GM12878 (cell line): ENCODE measurements around the gene RPLP2. TPM values are rescaled to one million over a fixed set of nuclear protein-coding genes. Genes with fewer than 3 reads are reported as not detected.

Experiments used
- ATAC-seq: fragments of 200-7000 bp; cut with Tn5 transposase; 3 replicates; pipeline ENCODE4 v1.9.1; 2020; ENCODE audit warnings: mild to moderate bottlenecking, moderate library complexity
- BruUV-seq: library from RNA; stranded (reverse); fragments of 400-500 nt; replicated peaks from 2 replicates; lab custom pipeline; 2021; lab: Mats Ljungman, UMichigan
- CTCF ChIA-PET: fragments of 300-600 bp; sonication (Branson Sonifier 250); formaldehyde crosslinking; extraction: SDS; loops from one replicate; lab custom pipeline; 2021; ENCODE audit warnings: inconsistent platforms; lab: Yijun Ruan, JAX
- POLR2A ChIA-PET: fragments of 350-600 bp; formaldehyde crosslinking; extraction: SDS; loops from one replicate; lab custom pipeline; 2021; ENCODE audit warnings: inconsistent platforms; lab: Charles Lee
- RAD21 ChIA-PET: fragments of 300-600 bp; sonication (Branson Sonifier 250); formaldehyde crosslinking; loops from one replicate; lab custom pipeline; 2023; ENCODE audit warnings: antibody characterized with exemption; ENCODE audit not compliant: unreplicated experiment; lab: Charles Lee
- SMC1A ChIA-PET: fragments of 300-600 bp; sonication (Branson Sonifier 250); formaldehyde crosslinking; loops from one replicate; lab custom pipeline; 2023; ENCODE audit not compliant: unreplicated experiment, uncharacterized antibody; lab: Charles Lee
- DNase-seq: peaks from one replicate; pipeline ENCODE4 v3.0.0-alpha.2; 2011; ENCODE audit warnings: low read depth, low spot score
- FAIRE-seq: peaks from 3 replicates; lab custom pipeline; 2011; peaks lifted over from hg19 to GRCh38; lab: Jason Lieb, UNC
- H2AFZ ChIP-seq: 2 replicates; pipeline ENCODE4 v1.6.0; 2011; ENCODE audit warnings: low read depth, low read length, control low read depth; ENCODE audit not compliant: control insufficient read depth
- H3K27ac ChIP-seq: 2 replicates; pipeline ENCODE4 v1.5.1; 2011; ENCODE audit warnings: control low read depth; ENCODE audit not compliant: control insufficient read depth, insufficient read depth
- H3K27me3 ChIP-seq, 2 experiments: replicated peaks in 1 of 2; 2 replicates each; pipeline versions ENCODE4 v1.6.0 to v1.6.1; 2011; ENCODE audit warnings: low read length in 1 of 2; ENCODE audit not compliant: control insufficient read depth in 2 of 2, insufficient read depth in 2 of 2
- H3K36me3 ChIP-seq, 2 experiments: 2 replicates each; pipeline ENCODE4 v1.5.1; 2011; ENCODE audit warnings: low read length in 1 of 2; ENCODE audit not compliant: control insufficient read depth in 2 of 2, insufficient read depth in 2 of 2
- H3K4me1 ChIP-seq: 2 replicates; pipeline ENCODE4 v1.6.1; 2011; ENCODE audit warnings: mild to moderate bottlenecking, low read length, moderate library complexity, mixed read lengths; ENCODE audit not compliant: control insufficient read depth, insufficient read depth
- H3K4me2 ChIP-seq: 2 replicates; pipeline ENCODE4 v1.6.0; 2011; ENCODE audit warnings: control low read depth; ENCODE audit not compliant: control insufficient read depth, insufficient read depth
- H3K4me3 ChIP-seq: fragments of 200-600 bp; sonication (generic); 2 replicates; pipeline ENCODE4 v1.5.1; 2016
- H3K79me2 ChIP-seq: 2 replicates; pipeline ENCODE4 v1.6.0; 2011; ENCODE audit warnings: low read length; ENCODE audit not compliant: control insufficient read depth, insufficient read depth
- H3K9ac ChIP-seq: 2 replicates; pipeline ENCODE4 v1.8.0; 2011; ENCODE audit warnings: low read length, control low read depth, mixed read lengths; ENCODE audit not compliant: control insufficient read depth, insufficient read depth
- H3K9me3 ChIP-seq: replicated peaks from 3 replicates; pipeline ENCODE4 v1.5.1; 2011; ENCODE audit warnings: mild to moderate bottlenecking, low read length; ENCODE audit not compliant: control insufficient read depth, insufficient read depth
- H4K20me1 ChIP-seq: 2 replicates; pipeline ENCODE4 v1.6.0; 2011; ENCODE audit not compliant: control insufficient read depth, insufficient read depth
- BHLHE40 ChIP-seq, 2 experiments: fragments of 450-650 bp in 1 of 2; IDR thresholded peaks; 2 replicates each; pipeline ENCODE4 v1.6.1; 2011 to 2017; ENCODE audit warnings: low read depth in 2 of 2, borderline replicate concordance in 1 of 2, improper control_type of control experiment in 1 of 2, low read length in 1 of 2, mild to moderate bottlenecking in 1 of 2
- CBX3 ChIP-seq: fragments of 200-600 bp; sonication (generic); IDR thresholded peaks from 2 replicates; pipeline ENCODE4 v1.6.1; 2016; ENCODE audit warnings: low read depth, borderline replicate concordance
- IKZF1 ChIP-seq: fragments of 450-650 bp; conservative IDR thresholded peaks from 2 replicates; pipeline ENCODE4 v1.6.1; 2017; ENCODE audit warnings: antibody characterized with exemption, mild to moderate bottlenecking
- MLLT1 ChIP-seq: fragments of 450-650 bp; IDR thresholded peaks from 2 replicates; pipeline ENCODE4 v1.6.1; 2016; ENCODE audit warnings: mild to moderate bottlenecking
- PKNOX1 ChIP-seq: fragments of 450-650 bp; IDR thresholded peaks from 2 replicates; pipeline ENCODE4 v1.6.1; 2016; ENCODE audit warnings: mild to moderate bottlenecking
- POLR2AphosphoS2 ChIP-seq: IDR thresholded peaks from 2 replicates; pipeline ENCODE4 v1.6.1; 2011; ENCODE audit warnings: low read depth, mild to moderate bottlenecking, low read length, improper control_type of control experiment, moderate library complexity
- TCF12 ChIP-seq: IDR thresholded peaks from 2 replicates; pipeline ENCODE4 v1.6.1; 2011; ENCODE audit warnings: low read depth, mild to moderate bottlenecking, low read length
- TCF7 ChIP-seq: IDR thresholded peaks from 2 replicates; pipeline ENCODE4 v1.6.1; 2014; ENCODE audit warnings: antibody characterized with exemption, borderline replicate concordance
- WGBS: methylation state at CpG from one replicate; pipeline ENCODE4 v1.1.6; 2016; ENCODE audit warnings: low lambda C conversion rate; ENCODE audit not compliant: insufficient replicate concordance, insufficient coverage; ENCODE audit errors: missing lambda C conversion rate; 5-methylcytosine and 5-hydroxymethylcytosine counted together
- in situ Hi-C: fragments of 300-500 bp; cut with MboI; formaldehyde crosslinking; loops from 9 replicates; pipeline ENCODE4 v1.14.3; 2018; ENCODE audit warnings: mixed read lengths
- intact Hi-C: fragments of 100-400 bp; cut with micrococcal nuclease; formaldehyde crosslinking; loops from one replicate; pipeline ENCODE4 v1.14.2; 2022; ENCODE audit not compliant: unreplicated experiment
- polyA plus RNA-seq, 11 experiments: library from polyadenylated mRNA; depleted of rRNA in 4 of 11; unstranded in 6 of 11; stranded (reverse) in 5 of 11; fragments of >200 nt; fragmentation: Nextera tagmentation in 4 of 11; fragmentation: Illumina TruSeq in 1 of 11; extraction: Ambion mirVana in 4 of 11; extraction: Trizol in 1 of 11; gene quantifications; 1 replicate in 1 of 11; 2 replicates in 10 of 11; pipeline versions ENCODE4 v1.2.1 to v1.2.3, GENCODE V29; 2011 to 2016; ENCODE audit warnings: inconsistent platforms in 2 of 11, missing spikeins in 2 of 11, low read depth in 1 of 11
- total RNA-seq, 4 experiments: library from RNA; depleted of rRNA in 3 of 4; stranded (reverse); fragments of >200 nt in 3 of 4; fragmentation: Illumina TruSeq in 1 of 4; extraction: Trizol in 1 of 4; gene quantifications; 2 replicates each; pipeline versions ENCODE4 v1.2.1 to v1.2.3, GENCODE V29; 2013 to 2021

RPLP2 gene
- total and polyA plus RNA-seq, 10 of the 15 experiments (the other 5 are each of a cell fraction or from before 2014, with no cell fraction given) = 488 to 3,558 (median 1,481) TPM

GRCh38 chr11:794766-795633 is 14.8 kb upstream of the RPLP2 start:
- intact Hi-C loops = loop anchor here (5.0 kb wide), 1 partner anchor 48 kb away; the partner anchor contains the start of gene TALDO1
- no peak for ATAC-seq
- 55% methylated on average over 30 of the region's 38 CpGs for whole genome bisulfite sequencing
- no TSS peak for BruUV-seq
- Histone ChIP-seq H3K4me3 (peak overlapping the region; percentile 97), H3K9me3 (no peaks in the 10 kb centered on the region), H3K9ac (peak overlapping the region; percentile 80), H3K4me1 (peaks cover 15% of the 10 kb centered on the region), H3K27ac (peak overlapping the region; percentile 67; the same call in 1 of the 2 replicates), H3K4me2 (peak overlapping the region; percentile 77), H3K36me3 (peaks cover 0 to 9% of the 10 kb centered on the region in 2 experiments; a peak in 2 of 4 replicates), H2AFZ (no peak overlapping the region)
- no peak for DNase-seq
- CTCF ChIA-PET = interaction anchor here (0.6 to 1.6 kb wide), 4 partner anchors 48 to 210 kb away, joined by 3 to 5 read pairs (median 4); partner anchors contain the start of gene TMEM80
- TF ChIP-seq IKZF1 (0 out of 2 replicates have a peak, but pooled peaks have one; percentile 6), POLR2AphosphoS2 (peak; percentile 26; the same call in 1 of the 2 replicates), TCF7 (no peak), CBX3 (no peak), MLLT1 (0 out of 2 replicates have a peak, but pooled peaks have one; percentile 23), PKNOX1 (peak; percentile 21; the same call in 1 of the 2 replicates), TCF12 (0 out of 2 replicates have a peak, but pooled peaks have one; percentile 5), BHLHE40 (IDR thresholded peaks at IDR 0.05; ENCODE audit: borderline replicate concordance in 1 of 2, low read depth in 2 of 2, low read length in 1 of 2) (peak; percentile 89 to 95)
- TF ChIP-seq, all 136 proteins: peak for 6
- ChIA-PET SMC1A (no interaction called here), RAD21 (interaction anchor here (0.6 to 2.8 kb wide), 6 partner anchors 9 to 68 kb away, joined by 3 to 14 read pairs (median 6); partner anchors contain the start of gene GATD1), POLR2A (interaction anchor here (0.5 to 1.0 kb wide), 5 partner anchors 16 to 144 kb away, joined by 3 to 5 read pairs (median 3); no protein-coding TSS in a partner anchor)
- H4K20me1 ChIP-seq = no peaks in the 10 kb centered on the region
- FAIRE-seq = no peak
- in situ Hi-C loops = no loop called here
- H3K27me3 ChIP-seq = no peaks in the 10 kb centered on the region
- H3K79me2 ChIP-seq = peaks cover 30% of the 10 kb centered on the region
